ENCODE data around the gene KCMF1.

KCMF1 gene

DNA sequence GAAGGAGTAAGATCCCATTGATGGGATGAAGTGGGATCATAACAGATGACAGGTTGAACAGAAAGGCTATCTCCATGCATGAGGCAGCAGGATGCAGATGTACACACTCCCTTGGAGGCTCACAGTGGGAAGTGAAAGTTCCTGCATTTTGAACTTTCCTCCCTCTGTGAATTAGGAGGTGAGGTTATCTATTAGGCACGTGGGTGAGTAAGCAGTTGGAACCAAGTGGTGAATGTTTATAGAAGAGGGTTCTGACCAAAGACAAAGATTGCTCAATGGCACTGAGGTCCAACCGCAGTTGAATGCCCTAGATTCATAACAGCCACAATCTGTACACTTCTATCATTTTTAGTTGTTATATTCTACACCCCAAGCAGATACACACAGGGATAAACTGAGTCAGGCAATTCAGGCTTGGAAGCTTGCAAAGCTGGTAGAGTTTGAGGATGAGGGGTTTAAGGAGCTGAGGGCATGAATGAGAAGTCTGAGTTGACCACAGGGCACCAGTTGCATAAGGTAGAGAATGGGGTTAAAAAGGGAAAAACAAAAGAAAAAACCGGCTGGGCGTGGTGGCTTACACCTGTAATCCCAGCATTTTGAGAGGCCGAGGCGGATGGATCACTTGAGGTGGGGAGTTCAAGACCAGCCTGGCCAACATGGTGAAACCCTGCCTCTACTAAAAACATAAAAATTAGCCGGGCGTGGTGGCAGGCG lies 7.1 kb upstream of the KCMF1 start:
- TF ChIP-seq, protein P1, sequence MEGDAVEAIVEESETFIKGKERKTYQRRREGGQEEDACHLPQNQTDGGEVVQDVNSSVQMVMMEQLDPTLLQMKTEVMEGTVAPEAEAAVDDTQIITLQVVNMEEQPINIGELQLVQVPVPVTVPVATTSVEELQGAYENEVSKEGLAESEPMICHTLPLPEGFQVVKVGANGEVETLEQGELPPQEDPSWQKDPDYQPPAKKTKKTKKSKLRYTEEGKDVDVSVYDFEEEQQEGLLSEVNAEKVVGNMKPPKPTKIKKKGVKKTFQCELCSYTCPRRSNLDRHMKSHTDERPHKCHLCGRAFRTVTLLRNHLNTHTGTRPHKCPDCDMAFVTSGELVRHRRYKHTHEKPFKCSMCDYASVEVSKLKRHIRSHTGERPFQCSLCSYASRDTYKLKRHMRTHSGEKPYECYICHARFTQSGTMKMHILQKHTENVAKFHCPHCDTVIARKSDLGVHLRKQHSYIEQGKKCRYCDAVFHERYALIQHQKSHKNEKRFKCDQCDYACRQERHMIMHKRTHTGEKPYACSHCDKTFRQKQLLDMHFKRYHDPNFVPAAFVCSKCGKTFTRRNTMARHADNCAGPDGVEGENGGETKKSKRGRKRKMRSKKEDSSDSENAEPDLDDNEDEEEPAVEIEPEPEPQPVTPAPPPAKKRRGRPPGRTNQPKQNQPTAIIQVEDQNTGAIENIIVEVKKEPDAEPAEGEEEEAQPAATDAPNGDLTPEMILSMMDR (IDR thresholded peaks at IDR 0.05) = no peak
- H3K4me1 ChIP-seq (ENCODE audit: control insufficient read depth in 1 of 2, insufficient read depth in 1 of 2, low read depth in 1 of 2, low read length in 1 of 2) = peaks cover 22 to 29% of the 10 kb centered on the region in 2 experiments
- no peak overlapping the region for H3K4me3 ChIP-seq (ENCODE audit: low read depth in 1 of 2, low read length in 1 of 2)
- no peaks in the 10 kb centered on the region for H3K27me3 ChIP-seq
- H3K27ac ChIP-seq = peak overlapping the region; percentile 67
- no peaks in the 10 kb centered on the region for H3K36me3 ChIP-seq
- no peaks in the 10 kb centered on the region for H3K9me3 ChIP-seq

DNA sequence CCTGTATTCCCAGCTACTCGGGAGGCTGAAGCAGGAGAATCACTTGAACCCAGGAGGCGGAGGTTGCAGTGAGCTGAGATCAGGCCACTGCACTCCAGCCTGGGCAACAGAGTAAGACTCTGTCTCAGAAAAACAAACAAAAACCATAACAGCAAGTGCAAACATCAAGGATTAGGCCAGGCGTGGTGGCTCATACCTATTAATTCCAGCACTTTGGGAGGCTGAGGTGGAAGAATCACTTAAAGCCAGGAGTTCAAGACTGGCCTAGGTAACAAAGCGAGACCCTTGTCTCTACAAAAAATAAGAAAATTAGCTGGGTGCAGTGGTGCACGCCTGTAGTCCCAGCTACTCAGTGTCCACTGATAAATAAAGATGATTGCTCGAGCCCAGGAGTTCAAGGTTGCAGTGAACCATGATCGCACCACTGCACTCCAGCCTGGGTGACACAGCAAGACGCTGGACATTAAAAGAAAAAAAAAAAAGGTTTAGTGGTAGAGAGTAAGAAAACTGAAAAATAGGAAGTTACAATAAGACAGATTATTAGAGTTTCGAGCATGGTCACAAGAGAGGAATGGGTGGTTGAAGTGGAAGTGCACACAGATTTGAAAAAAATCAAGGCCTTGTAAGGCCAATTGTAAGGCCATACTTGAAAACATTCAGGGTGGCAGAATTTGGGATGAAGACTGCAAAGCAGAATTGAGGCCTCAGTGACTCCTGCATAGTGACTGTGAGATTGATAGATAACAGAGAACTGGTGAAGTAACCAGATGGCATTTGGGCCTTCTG lies 6.4 kb upstream of the KCMF1 start:
- H3K27me3 ChIP-seq = no peaks in the 10 kb centered on the region
- H3K27ac ChIP-seq = peak overlapping the region; percentile 67
- peaks cover 30 to 36% of the 10 kb centered on the region in 2 experiments for H3K4me1 ChIP-seq (ENCODE audit: control insufficient read depth in 1 of 2, insufficient read depth in 1 of 2, low read depth in 1 of 2, low read length in 1 of 2)
- no peaks in the 10 kb centered on the region for H3K36me3 ChIP-seq
- no peaks in the 10 kb centered on the region for H3K9me3 ChIP-seq
- H3K4me3 ChIP-seq (ENCODE audit: low read depth in 1 of 2, low read length in 1 of 2) = no peak overlapping the region
- TF ChIP-seq, protein P1 (IDR thresholded peaks at IDR 0.05) = no peak

DNA sequence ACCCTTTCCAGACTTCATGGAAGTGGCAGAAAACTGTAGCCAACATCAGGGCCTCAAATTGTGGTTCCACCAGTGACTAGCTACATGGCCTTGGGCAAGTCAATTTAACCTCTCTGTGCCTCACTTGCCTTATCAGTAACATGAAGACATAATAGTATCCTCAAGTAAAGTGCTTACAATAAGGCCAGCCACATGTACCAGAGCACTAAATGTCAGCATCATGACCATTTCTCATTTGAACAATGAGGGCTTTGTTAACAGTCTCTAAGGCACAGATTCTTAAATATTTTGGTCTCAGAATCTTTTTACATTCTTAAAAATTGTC lies 5.8 kb upstream of the KCMF1 start:
- TF ChIP-seq, protein P1 (IDR thresholded peaks at IDR 0.05) = no peak
- Histone ChIP-seq H3K27ac (peak overlapping the region; percentile 21), H3K4me1 (ENCODE audit: control insufficient read depth in 1 of 2, insufficient read depth in 1 of 2, low read depth in 1 of 2, low read length in 1 of 2) (peaks cover 35 to 42% of the 10 kb centered on the region in 2 experiments), H3K9me3 (no peaks in the 10 kb centered on the region), H3K36me3 (no peaks in the 10 kb centered on the region), H3K4me3 (ENCODE audit: low read depth in 1 of 2, low read length in 1 of 2) (no peak overlapping the region), H3K27me3 (no peaks in the 10 kb centered on the region)

DNA sequence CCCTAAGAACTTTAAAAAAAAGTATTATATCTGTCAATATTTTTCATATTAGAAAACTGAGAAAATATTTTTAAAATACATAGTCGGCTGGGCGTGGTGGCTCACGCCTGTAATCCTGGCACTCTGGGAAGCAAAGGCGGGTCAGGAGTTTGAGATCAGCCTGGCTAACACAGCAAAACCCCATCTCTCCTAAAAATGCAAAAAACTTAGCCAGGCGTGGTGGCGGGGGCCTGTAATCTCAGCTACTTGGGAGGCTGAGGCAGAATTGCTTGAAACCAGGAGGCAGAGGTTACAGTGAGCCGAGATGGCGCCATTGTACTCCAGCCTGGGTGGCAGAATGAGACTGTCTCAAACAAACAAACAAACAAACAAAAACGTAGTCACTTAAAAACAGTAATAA lies 5.1 kb upstream of the KCMF1 start:
- no peaks in the 10 kb centered on the region for H3K36me3 ChIP-seq
- peaks cover 36 to 42% of the 10 kb centered on the region in 2 experiments for H3K4me1 ChIP-seq (ENCODE audit: control insufficient read depth in 1 of 2, insufficient read depth in 1 of 2, low read depth in 1 of 2, low read length in 1 of 2)
- TF ChIP-seq, protein P1 (IDR thresholded peaks at IDR 0.05) = no peak
- H3K27ac ChIP-seq = peak overlapping the region; percentile 3
- H3K4me3 ChIP-seq (ENCODE audit: low read depth in 1 of 2, low read length in 1 of 2) = no peak overlapping the region
- no peaks in the 10 kb centered on the region for H3K9me3 ChIP-seq
- no peaks in the 10 kb centered on the region for H3K27me3 ChIP-seq

DNA sequence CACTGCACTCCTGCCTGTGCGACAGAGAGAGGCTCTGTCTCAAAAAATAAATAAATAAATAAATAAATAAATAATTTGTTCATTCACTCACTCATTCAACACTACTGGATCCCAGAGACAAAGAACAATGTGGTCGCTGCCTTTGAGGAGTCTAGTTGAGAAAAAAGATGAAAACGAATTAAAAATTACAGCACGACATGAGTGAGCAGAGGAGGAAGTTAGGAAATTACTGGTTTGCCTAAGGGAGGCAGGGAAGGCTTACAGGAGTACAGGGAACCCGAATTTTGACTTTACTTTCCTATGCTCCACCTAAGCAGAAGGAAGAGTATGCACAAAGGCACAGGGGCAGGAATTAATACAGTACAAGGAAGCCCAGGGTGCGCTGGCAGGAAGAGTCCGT lies 4.2 kb upstream of the KCMF1 start:
- Histone ChIP-seq H3K4me1 (ENCODE audit: control insufficient read depth in 1 of 2, insufficient read depth in 1 of 2, low read depth in 1 of 2, low read length in 1 of 2) (peaks cover 36 to 42% of the 10 kb centered on the region in 2 experiments), H3K4me3 (ENCODE audit: low read depth in 1 of 2, low read length in 1 of 2) (no peak overlapping the region), H3K9me3 (no peaks in the 10 kb centered on the region), H3K27ac (peak overlapping the region; percentile 15), H3K36me3 (no peaks in the 10 kb centered on the region), H3K27me3 (no peaks in the 10 kb centered on the region)
- TF ChIP-seq, protein P1 (IDR thresholded peaks at IDR 0.05) = no peak

Measured in neutrophil (primary cell).